T-helper 17 cell (primary cell): ENCODE results near the gene ERFE. TPM values are rescaled to one million over a fixed set of nuclear protein-coding genes. Genes with fewer than 3 reads are reported as not detected.
"Not testable (repeated sequence)": the region's sequence is repeated elsewhere in the genome, so short reads cannot be mapped to it uniquely, and the experiment has no call there.

ENCODE experiments used
- ATAC-seq: fragments of 150-1000 bp; cut with Tn5 transposase; 2 replicates; pipeline ENCODE4 v1.10.0; 2021; ENCODE audit warnings: mild to moderate bottlenecking, moderate library complexity
- DNase-seq, 3 donors: peaks; one replicate each; pipeline versions ENCODE4 v3.0.0 to v3.0.0-alpha.2; 2020 to 2021
- H3K9me3 ChIP-seq: one replicate; pipeline ENCODE4 v1.7.0; 2013; ENCODE audit warnings: low read length, mild to moderate bottlenecking; ENCODE audit not compliant: control insufficient read depth, poor library complexity, severe bottlenecking
- H3K27ac Mint-ChIP-seq: one replicate; pipeline ENCODE4 v1.8.0; 2022; ENCODE audit warnings: mild to moderate bottlenecking, moderate library complexity, mixed read lengths
- H3K27me3 Mint-ChIP-seq: one replicate; pipeline ENCODE4 v1.8.0; 2022; ENCODE audit warnings: mixed read lengths
- H3K36me3 Mint-ChIP-seq: one replicate; pipeline ENCODE4 v1.8.0; 2022; ENCODE audit warnings: low read depth, mixed read lengths
- H3K4me1 Mint-ChIP-seq: one replicate; pipeline ENCODE4 v1.8.0; 2022; ENCODE audit warnings: mild to moderate bottlenecking, mixed read lengths
- H3K4me3 Mint-ChIP-seq: one replicate; pipeline ENCODE4 v1.8.0; 2022; ENCODE audit warnings: mild to moderate bottlenecking, moderate library complexity, mixed read lengths
- total RNA-seq, 4 donors: library from RNA in 2 of 4; stranded (reverse) in 2 of 4; gene quantifications; one replicate each; pipeline ENCODE4 v1.2.3 and lab custom pipeline; 2022 to 2026

Gene ERFE
- total RNA-seq (not detected), total RNA-seq (lab: John Stamatoyannopoulos, UW) (0.08 to 0.12 reads per million in 2 donors)

GRCh38 chr2:238158509-238159070 lies at the start of gene ERFE:
Gene ERFE, plus strand, starts transcription at chr2:238158970. Its CDS starts 38 bp downstream, at chr2:238159008.
- peak within 1 kb of the TSS; percentile 29 for H3K27ac Mint-ChIP-seq
- peak; percentile 83 for ATAC-seq

GRCh38 chr2:238113611-238114010 lies 45.2 kb upstream of the ERFE start:
- no peaks in the 10 kb centered on the region for H3K9me3 ChIP-seq
- no peaks in the 10 kb centered on the region for H3K36me3 Mint-ChIP-seq
- no peak overlapping the region for H3K4me3 Mint-ChIP-seq
- ATAC-seq (no peak), DNase-seq (peak in 1 of 3 donors; percentile 0)
- peaks cover 5% of the 10 kb centered on the region for H3K27me3 Mint-ChIP-seq
- peak overlapping the region; percentile 22 for H3K27ac Mint-ChIP-seq
- no peaks in the 10 kb centered on the region for H3K4me1 Mint-ChIP-seq

More at GRCh38 chr2:238158509-238159070, at the start of gene ERFE:
- Mint-ChIP-seq H3K36me3 (no peaks in the 10 kb centered on the region), H3K4me3 (peak within 1 kb of the TSS; percentile 75), H3K27me3 (peaks cover 20% of the 10 kb centered on the region), H3K4me1 (peaks cover 12% of the 10 kb centered on the region)
- H3K9me3 ChIP-seq: no peaks in the 10 kb centered on the region
- peak in 1 of 3 donors; percentile 40 for DNase-seq

DNA sequence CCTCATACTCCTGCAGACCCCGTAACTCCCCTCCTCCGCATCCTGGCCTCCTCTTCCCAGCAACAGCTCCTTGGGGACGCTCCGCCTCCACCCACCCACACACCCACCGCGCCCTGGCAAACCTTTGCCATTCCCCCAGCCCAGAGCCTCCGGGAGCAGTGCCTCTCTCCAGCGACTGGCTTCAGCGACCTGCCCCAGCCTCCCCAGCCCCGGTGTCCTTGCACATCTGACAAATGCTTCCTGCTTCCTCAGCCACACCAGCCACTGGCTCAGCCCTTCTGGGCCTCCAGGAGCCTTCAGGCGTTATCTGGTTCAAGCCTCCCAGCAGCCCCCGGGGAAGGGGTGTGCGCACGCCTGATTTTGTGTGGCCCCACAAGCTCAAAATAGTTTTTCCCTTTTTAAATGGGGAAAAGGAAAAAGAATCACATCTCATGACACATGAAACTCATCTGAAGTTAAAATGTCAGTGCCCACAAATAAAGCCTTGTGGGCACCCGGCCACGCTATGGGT lies 44.4 kb upstream of the ERFE start:
- H3K9me3 ChIP-seq: no peaks in the 10 kb centered on the region
- Mint-ChIP-seq H3K4me3 (no peak overlapping the region), H3K36me3 (no peaks in the 10 kb centered on the region), H3K4me1 (no peaks in the 10 kb centered on the region), H3K27ac (no peak overlapping the region), H3K27me3 (peaks cover 5% of the 10 kb centered on the region)
- ATAC-seq: no peak
- no peak for DNase-seq

DNA sequence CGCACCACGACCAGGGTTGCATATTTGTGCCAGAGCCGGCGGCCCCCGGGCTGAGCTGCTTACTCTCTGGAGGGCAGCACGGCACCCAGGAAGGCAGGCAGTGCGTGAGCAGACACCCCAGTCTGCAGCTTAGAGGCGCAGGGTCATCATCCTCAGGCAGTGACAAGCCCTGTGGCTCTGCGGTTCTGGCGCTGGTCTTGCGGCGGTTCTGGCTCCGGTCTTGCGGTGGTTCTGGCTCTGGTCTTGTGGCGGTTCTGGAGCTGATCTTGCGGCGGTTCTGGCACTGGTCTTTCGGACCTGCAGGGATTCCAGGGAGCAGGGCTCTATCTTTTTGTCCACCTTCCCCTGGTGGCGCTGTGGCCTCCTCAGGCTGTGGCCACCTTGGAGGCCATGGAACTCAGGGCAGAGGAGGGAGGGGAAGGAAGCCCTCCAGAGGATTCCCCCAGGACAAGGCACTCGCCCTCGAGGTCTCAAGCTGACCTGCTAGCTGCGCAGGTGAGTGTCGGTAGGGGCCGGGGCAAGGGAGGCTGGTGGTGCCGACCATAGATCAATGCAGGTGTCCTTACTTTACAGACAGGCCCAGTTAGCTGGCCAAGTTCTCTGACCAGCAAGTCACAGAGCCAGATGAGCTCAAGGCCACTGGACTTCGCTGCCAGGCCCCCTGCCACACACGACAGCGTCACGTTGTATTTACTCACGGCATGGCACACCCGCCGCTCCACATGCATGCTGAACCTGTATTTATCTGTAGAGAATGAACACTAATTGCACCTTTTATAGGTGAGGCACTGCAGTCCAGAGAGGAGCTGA lies 43.7 kb upstream of the ERFE start:
- no peak for ATAC-seq
- H3K9me3 ChIP-seq: no peaks in the 10 kb centered on the region
- Mint-ChIP-seq H3K4me1 (no peaks in the 10 kb centered on the region), H3K4me3 (no peak overlapping the region), H3K36me3 (no peaks in the 10 kb centered on the region), H3K27ac (no peak overlapping the region), H3K27me3 (peaks cover 5% of the 10 kb centered on the region)
- DNase-seq: no peak

- H3K9me3 ChIP-seq, ATAC-seq, H3K4me1 Mint-ChIP-seq, DNase-seq, H3K36me3 Mint-ChIP-seq, H3K4me3 Mint-ChIP-seq, H3K27ac Mint-ChIP-seq, H3K27me3 Mint-ChIP-seq: not testable (repeated sequence)
These were observed 43.1 kb upstream of the ERFE start for GRCh38 chr2:238115709-238116108.

DNA sequence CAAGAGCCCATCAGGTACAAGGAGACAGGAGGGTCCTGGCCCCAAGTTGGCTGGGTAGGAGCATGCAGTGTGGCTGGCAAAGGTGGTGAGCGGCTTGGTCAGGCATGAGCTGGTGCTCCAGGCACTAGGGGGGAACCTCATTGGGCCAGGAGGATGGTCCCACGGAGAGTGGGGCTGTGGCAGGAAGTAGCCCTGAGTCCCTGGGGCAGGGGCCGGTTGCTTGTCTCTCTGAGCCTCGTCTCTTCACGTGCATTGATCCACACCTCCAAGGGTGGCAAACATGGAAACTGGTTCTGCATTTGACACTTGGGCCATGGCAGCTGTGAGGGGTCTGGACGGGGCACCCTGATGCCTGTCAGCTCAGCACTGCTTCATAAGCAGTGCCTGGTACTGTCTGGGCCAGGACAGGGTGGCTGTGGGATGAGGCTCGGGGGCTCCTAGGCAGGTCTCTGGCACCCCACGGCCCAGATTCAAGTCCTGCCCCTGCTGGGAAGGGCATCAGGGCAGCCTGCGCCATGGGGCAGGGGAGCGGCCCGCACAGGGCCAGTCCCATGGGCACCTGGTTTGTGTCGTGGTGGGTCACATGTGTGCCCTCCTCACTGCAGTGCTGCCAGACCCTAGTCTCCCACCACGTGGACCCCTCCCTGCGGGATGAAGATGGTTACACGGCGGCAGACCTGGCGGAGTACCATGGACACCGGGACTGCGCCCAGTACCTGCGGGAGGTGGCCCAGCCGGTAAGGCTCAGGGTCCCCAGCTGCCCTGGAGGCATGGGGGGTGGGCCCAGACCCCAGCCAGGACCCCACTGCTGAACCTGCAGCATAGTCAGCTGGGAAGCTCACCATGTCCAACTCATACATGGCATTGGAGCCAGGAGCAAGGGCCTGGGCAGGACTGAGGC lies 42.2 kb upstream of the ERFE start:
- peak in 1 of 3 donors; percentile 1 for DNase-seq
- Mint-ChIP-seq H3K4me1 (no peaks in the 10 kb centered on the region), H3K27ac (no peak overlapping the region), H3K27me3 (peaks cover 5% of the 10 kb centered on the region), H3K36me3 (no peaks in the 10 kb centered on the region), H3K4me3 (no peak overlapping the region)
- no peak for ATAC-seq
- H3K9me3 ChIP-seq: no peaks in the 10 kb centered on the region

GRCh38 chr2:238117199-238118154 lies 41.3 kb upstream of the ERFE start:
- H3K9me3 ChIP-seq: no peaks in the 10 kb centered on the region
- Mint-ChIP-seq H3K27ac (no peak overlapping the region), H3K4me3 (no peak overlapping the region), H3K36me3 (no peaks in the 10 kb centered on the region), H3K4me1 (no peaks in the 10 kb centered on the region), H3K27me3 (peaks cover 5% of the 10 kb centered on the region)
- DNase-seq (peak in 1 of 3 donors; percentile 8), ATAC-seq (no peak)

DNA sequence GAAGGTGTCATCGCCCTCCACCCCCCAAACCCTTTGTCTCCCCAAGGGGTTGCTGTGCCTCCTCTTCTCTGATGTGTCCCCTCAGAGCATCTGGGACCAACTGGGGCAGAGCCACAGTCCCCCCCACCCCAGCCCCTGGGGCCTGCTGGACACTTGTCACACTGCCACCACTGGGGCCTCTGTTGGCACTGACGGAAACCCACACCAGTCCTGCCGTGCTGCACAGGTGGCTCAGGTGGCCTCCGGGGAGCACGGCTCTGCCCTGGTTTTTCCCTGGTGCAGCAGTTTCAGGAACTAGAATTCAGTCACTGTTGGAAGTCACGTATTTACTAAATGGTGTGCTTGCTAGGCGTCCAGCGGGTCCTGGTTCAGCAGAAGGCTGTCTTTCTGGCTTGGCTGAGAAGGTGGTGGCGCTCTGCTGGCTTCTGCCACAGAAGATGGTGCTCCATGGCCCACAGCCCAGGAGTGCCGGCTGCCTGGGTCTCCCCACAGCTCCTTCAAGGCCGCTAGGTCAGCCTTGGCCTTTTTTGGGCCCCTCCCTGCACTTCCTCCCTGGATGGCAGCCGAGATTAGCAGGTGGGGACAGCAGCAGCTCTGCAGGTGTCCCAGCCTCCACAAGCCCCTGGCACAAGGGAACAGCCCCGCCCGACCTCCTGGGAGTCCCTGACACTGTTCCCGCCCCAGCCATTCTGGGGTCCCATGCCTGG lies 38.9 kb upstream of the ERFE start:
- Mint-ChIP-seq H3K4me3 (no peak overlapping the region), H3K27ac (no peak overlapping the region), H3K4me1 (no peaks in the 10 kb centered on the region), H3K27me3 (peaks cover 5% of the 10 kb centered on the region), H3K36me3 (no peaks in the 10 kb centered on the region)
- ATAC-seq (no peak), DNase-seq (peak in 1 of 3 donors; percentile 7)
- no peaks in the 10 kb centered on the region for H3K9me3 ChIP-seq

DNA sequence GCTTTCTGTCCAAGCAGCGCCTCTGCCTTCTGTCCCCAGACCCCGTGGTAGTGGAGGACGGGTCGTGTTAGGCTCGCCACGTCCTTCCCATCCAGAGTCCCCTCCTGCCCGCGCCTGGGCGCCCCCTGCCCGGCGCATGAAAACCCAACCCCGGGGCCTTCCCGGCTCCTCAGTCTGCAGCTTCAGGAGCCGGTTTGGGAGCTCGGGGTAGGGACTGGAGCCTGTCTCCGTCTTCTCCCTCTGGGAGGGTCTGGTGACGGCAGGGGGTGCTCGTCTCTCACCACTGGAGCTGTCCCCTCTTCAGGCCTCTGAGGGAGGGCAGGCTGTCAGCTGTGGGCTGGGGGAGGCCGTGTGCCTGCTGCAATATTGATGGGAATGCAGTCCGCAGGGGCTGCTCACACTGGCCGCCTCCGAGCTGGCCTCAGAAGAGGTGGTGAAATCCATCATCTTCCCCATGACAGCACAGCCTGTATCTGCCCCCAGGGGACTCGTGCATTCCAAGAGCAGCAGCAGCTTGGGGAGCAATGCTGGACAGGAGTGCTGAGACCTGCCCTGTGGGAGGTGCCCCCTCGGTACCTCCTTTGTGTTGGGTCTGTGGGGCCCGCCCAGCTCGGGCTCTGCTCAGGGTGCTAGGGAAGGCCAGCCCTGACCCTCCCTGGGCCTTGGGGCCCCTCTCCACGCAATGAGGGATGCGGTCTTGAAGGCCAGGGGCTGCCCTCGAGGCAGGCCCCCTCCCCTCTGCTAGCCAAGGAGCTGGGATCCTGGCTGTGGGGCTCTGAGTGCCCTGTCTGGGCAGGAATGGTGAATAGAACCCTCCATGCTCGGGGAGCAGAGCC lies 38.1 kb upstream of the ERFE start:
- ATAC-seq: no peak
- no peaks in the 10 kb centered on the region for H3K9me3 ChIP-seq
- Mint-ChIP-seq H3K4me3 (no peak overlapping the region), H3K4me1 (no peaks in the 10 kb centered on the region), H3K36me3 (no peaks in the 10 kb centered on the region), H3K27me3 (no peaks in the 10 kb centered on the region), H3K27ac (no peak overlapping the region)
- no peak for DNase-seq

DNA sequence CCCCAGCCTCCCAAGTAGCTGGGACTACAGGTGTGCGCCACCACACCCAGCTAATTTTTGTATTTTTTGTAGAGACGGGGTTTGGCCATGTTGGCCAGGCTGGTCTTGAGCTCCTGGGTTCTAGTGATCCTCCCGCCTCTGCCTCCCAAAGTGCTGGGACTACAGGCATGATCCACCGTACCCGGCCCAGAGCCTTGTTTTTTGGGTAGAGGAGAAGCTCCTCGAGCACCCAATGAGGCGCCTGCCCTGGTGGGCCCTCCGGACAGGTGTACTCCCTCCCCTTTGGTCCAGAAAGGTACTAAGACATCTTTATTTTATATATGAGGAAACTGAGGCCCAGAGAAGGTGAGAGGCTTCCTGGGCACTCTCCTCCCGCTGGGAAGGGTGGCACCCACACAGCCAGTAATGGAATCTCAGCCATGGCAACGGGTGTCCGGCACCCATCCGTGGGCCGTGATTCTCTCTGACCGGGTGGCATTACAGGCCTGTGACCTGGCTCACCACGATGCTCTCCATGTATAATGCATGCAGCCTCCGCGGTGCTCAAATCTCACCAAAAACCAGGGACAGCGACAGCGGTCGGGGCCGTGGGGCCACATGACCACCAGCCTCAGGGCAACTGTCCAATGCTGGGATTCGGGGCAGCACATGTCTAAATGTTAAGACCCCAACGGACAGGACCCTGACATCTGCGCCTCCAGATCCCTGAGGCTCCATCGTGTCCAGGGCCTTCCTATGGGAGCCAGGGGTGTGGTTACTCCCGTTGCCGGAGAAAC lies 37.1 kb upstream of the ERFE start:
- no peak for DNase-seq

More for the DNA sequence above, 37.1 kb upstream of the ERFE start:
- no peak overlapping the region for H3K27ac Mint-ChIP-seq
- no peaks in the 10 kb centered on the region for H3K4me1 Mint-ChIP-seq
- no peaks in the 10 kb centered on the region for H3K36me3 Mint-ChIP-seq
- no peaks in the 10 kb centered on the region for H3K27me3 Mint-ChIP-seq
- no peaks in the 10 kb centered on the region for H3K9me3 ChIP-seq
- ATAC-seq: no peak
- H3K4me3 Mint-ChIP-seq: no peak overlapping the region
